BJ (cell line): ENCODE data around the gene DOCK10. TPM values are rescaled to one million over a fixed set of nuclear protein-coding genes. Genes with fewer than 3 reads are reported as not detected.

Experiments used
- CTCF ChIA-PET: fragments of 350-600 bp; formaldehyde crosslinking; extraction: SDS; loops from one replicate; lab custom pipeline; 2021; ENCODE audit warnings: antibody characterized with exemption, inconsistent platforms; lab: Yijun Ruan, JAX
- POLR2A ChIA-PET: fragments of 300-600 bp; sonication (Branson Sonifier 250); formaldehyde crosslinking; extraction: SDS; loops from one replicate; lab custom pipeline; 2021; ENCODE audit warnings: antibody characterized with exemption; lab: Charles Lee
- DNase-seq: peaks from one replicate; pipeline ENCODE4 v3.0.0-alpha.2; 2011; ENCODE audit warnings: low read depth
- H3K27me3 ChIP-seq: 2 replicates; pipeline ENCODE4 v1.6.0; 2011; ENCODE audit warnings: low read length; ENCODE audit not compliant: control insufficient read depth, insufficient read depth
- H3K36me3 ChIP-seq: 2 replicates; pipeline ENCODE4 v1.5.1; 2011; ENCODE audit warnings: low read length; ENCODE audit not compliant: control insufficient read depth, insufficient read depth
- H3K4me3 ChIP-seq: 2 replicates; pipeline ENCODE4 v1.5.1; 2011; ENCODE audit warnings: low read depth, mild to moderate bottlenecking, control low read depth, low read length
- CTCF ChIP-seq: IDR thresholded peaks from 2 replicates; pipeline ENCODE4 v1.5.1; 2011; ENCODE audit warnings: low read depth, mild to moderate bottlenecking, control low read depth, inconsistent platforms, low read length, moderate library complexity; ENCODE audit not compliant: insufficient read depth
- polyA plus RNA-seq: library from polyadenylated mRNA; depleted of rRNA; stranded (reverse); fragments of >200 nt; gene quantifications from 2 replicates; pipeline ENCODE4 v1.2.3, GENCODE V29; 2011

The DOCK10 gene
- polyA plus RNA-seq, 1 experiment = 62.7 TPM

GRCh38 chr2:224925810-224926100, 116.5 kb downstream of the DOCK10 start:
- Histone ChIP-seq H3K36me3 (peaks cover 3% of the 10 kb centered on the region), H3K27me3 (no peaks in the 10 kb centered on the region), H3K4me3 (no peak overlapping the region)
- CTCF ChIA-PET = no interaction called here
- POLR2A ChIA-PET = no interaction called here
- no peak for DNase-seq
- no peak for TF ChIP-seq CTCF

- POLR2A ChIA-PET = no interaction called here
- Histone ChIP-seq H3K4me3 (no peak overlapping the region), H3K27me3 (no peaks in the 10 kb centered on the region), H3K36me3 (peaks cover 3% of the 10 kb centered on the region)
- DNase-seq = no peak
- CTCF ChIA-PET = no interaction called here
- TF ChIP-seq CTCF = no peak
Measured at GRCh38 chr2:224925061-224925809, 117.0 kb downstream of the DOCK10 start.

GRCh38 chr2:224924631-224925030, 117.6 kb downstream of the DOCK10 start:
- DNase-seq = no peak
- no peak for TF ChIP-seq CTCF
- H3K36me3 ChIP-seq = peaks cover 3% of the 10 kb centered on the region
- ChIA-PET POLR2A (no interaction called here), CTCF (no interaction called here)
- H3K4me3 ChIP-seq = no peak overlapping the region
- H3K27me3 ChIP-seq = no peaks in the 10 kb centered on the region

- ChIA-PET POLR2A (no interaction called here), CTCF (no interaction called here)
- Histone ChIP-seq H3K36me3 (no peaks in the 10 kb centered on the region), H3K27me3 (no peaks in the 10 kb centered on the region), H3K4me3 (no peak overlapping the region)
- no peak for DNase-seq
- TF ChIP-seq CTCF = no peak
Measured at GRCh38 chr2:224922142-224922727, 120.0 kb downstream of the DOCK10 start.

GRCh38 chr2:224919472-224920110, 122.7 kb downstream of the DOCK10 start:
- POLR2A ChIA-PET = no interaction called here
- H3K27me3 ChIP-seq = no peaks in the 10 kb centered on the region
- H3K4me3 ChIP-seq = no peak overlapping the region
- DNase-seq = no peak
- H3K36me3 ChIP-seq = no peaks in the 10 kb centered on the region
- TF ChIP-seq CTCF = no peak
- CTCF ChIA-PET = no interaction called here
